Adipocyte (in vitro differentiated cells): ENCODE results near the gene SOBP.
"Not testable (repeated sequence)": the region's sequence is repeated elsewhere in the genome, so short reads cannot be mapped to it uniquely, and the experiment has no call there.

Source experiments
- DNase-seq: peaks from one replicate; pipeline ENCODE4 v3.0.0-alpha.2; 2015; ENCODE audit warnings: low read depth
- H3K27me3 ChIP-seq: replicated peaks from 2 replicates; pipeline ENCODE4 v1.7.0; 2013; ENCODE audit warnings: mild to moderate bottlenecking, low read length, moderate library complexity; ENCODE audit not compliant: control insufficient read depth, insufficient read depth
- H3K36me3 ChIP-seq: 2 replicates; pipeline ENCODE4 v1.7.0; 2013; ENCODE audit warnings: low read length, mild to moderate bottlenecking, moderate library complexity; ENCODE audit not compliant: control insufficient read depth, insufficient read depth, severe bottlenecking
- H3K4me1 ChIP-seq: 2 replicates; pipeline ENCODE4 v1.7.0; 2013; ENCODE audit warnings: mild to moderate bottlenecking, low read length, moderate library complexity; ENCODE audit not compliant: control insufficient read depth, insufficient read depth
- H3K4me3 ChIP-seq: 2 replicates; pipeline ENCODE4 v1.7.0; 2013; ENCODE audit warnings: mild to moderate bottlenecking, low read length, moderate library complexity
- H3K9ac ChIP-seq: 2 replicates; pipeline ENCODE4 v1.7.0; 2013; ENCODE audit warnings: mild to moderate bottlenecking, low read length, moderate library complexity
- H3K9me3 ChIP-seq: 2 replicates; pipeline ENCODE4 v1.7.0; 2013; ENCODE audit warnings: mild to moderate bottlenecking, low read length, moderate library complexity; ENCODE audit not compliant: control insufficient read depth

SOBP gene

GRCh38 chr6:107460083-107460631, 29.8 kb upstream of the SOBP start:
- Histone ChIP-seq H3K27me3 (no peaks in the 10 kb centered on the region), H3K4me3 (peak overlapping the region; percentile 93), H3K4me1 (peaks cover 10% of the 10 kb centered on the region), H3K36me3 (no peaks in the 10 kb centered on the region), H3K9me3 (no peaks in the 10 kb centered on the region), H3K9ac (peak overlapping the region; percentile 95)
- no peak for DNase-seq

- peaks cover 4% of the 10 kb centered on the region for H3K4me1 ChIP-seq
- no peak overlapping the region for H3K9ac ChIP-seq
- H3K27me3 ChIP-seq: no peaks in the 10 kb centered on the region
- H3K4me3 ChIP-seq: no peak overlapping the region
- H3K9me3 ChIP-seq: no peaks in the 10 kb centered on the region
- DNase-seq: no peak
- no peaks in the 10 kb centered on the region for H3K36me3 ChIP-seq
Observed at GRCh38 chr6:107466062-107466461, 23.9 kb upstream of the SOBP start.

- Histone ChIP-seq H3K9me3 (no peaks in the 10 kb centered on the region), H3K4me3 (no peak overlapping the region), H3K36me3 (no peaks in the 10 kb centered on the region), H3K9ac (no peak overlapping the region), H3K27me3 (no peaks in the 10 kb centered on the region), H3K4me1 (no peaks in the 10 kb centered on the region)
- no peak for DNase-seq
Observed at GRCh38 chr6:107470364-107470763, 19.6 kb upstream of the SOBP start.

- no peak for DNase-seq
- Histone ChIP-seq H3K9ac (no peak overlapping the region), H3K4me3 (no peak overlapping the region), H3K27me3 (no peaks in the 10 kb centered on the region), H3K9me3 (no peaks in the 10 kb centered on the region), H3K4me1 (no peaks in the 10 kb centered on the region), H3K36me3 (no peaks in the 10 kb centered on the region)
Observed at GRCh38 chr6:107473660-107474059, 16.3 kb upstream of the SOBP start.

GRCh38 chr6:107475360-107475759, 14.6 kb upstream of the SOBP start:
- H3K4me1 ChIP-seq, H3K9me3 ChIP-seq, H3K9ac ChIP-seq, DNase-seq, H3K36me3 ChIP-seq, H3K27me3 ChIP-seq, H3K4me3 ChIP-seq: not testable (repeated sequence)

GRCh38 chr6:107475826-107476225, 14.1 kb upstream of the SOBP start:
- not testable (repeated sequence) for H3K9ac ChIP-seq, H3K27me3 ChIP-seq, H3K9me3 ChIP-seq, H3K36me3 ChIP-seq, H3K4me1 ChIP-seq, DNase-seq, H3K4me3 ChIP-seq

- Histone ChIP-seq H3K9ac (no peak overlapping the region), H3K4me3 (no peak overlapping the region), H3K9me3 (no peaks in the 10 kb centered on the region), H3K4me1 (no peaks in the 10 kb centered on the region), H3K36me3 (no peaks in the 10 kb centered on the region), H3K27me3 (no peaks in the 10 kb centered on the region)
- DNase-seq: no peak
Observed at GRCh38 chr6:107479089-107479690, 10.7 kb upstream of the SOBP start.

GRCh38 chr6:107485157-107485556, 4.8 kb upstream of the SOBP start:
- Histone ChIP-seq H3K4me1 (peaks cover 8% of the 10 kb centered on the region), H3K9ac (no peak overlapping the region), H3K9me3 (no peaks in the 10 kb centered on the region), H3K4me3 (no peak overlapping the region), H3K27me3 (no peaks in the 10 kb centered on the region), H3K36me3 (no peaks in the 10 kb centered on the region)
- no peak for DNase-seq

- H3K36me3 ChIP-seq: no peaks in the 10 kb centered on the region
- DNase-seq: no peak
- H3K27me3 ChIP-seq: no peaks in the 10 kb centered on the region
- peak overlapping the region; percentile 83 for H3K9ac ChIP-seq
- peaks cover 27% of the 10 kb centered on the region for H3K4me1 ChIP-seq
- no peaks in the 10 kb centered on the region for H3K9me3 ChIP-seq
- peak overlapping the region; percentile 93 for H3K4me3 ChIP-seq
Observed at GRCh38 chr6:107488174-107488874, 1.6 kb upstream of the SOBP start.

GRCh38 chr6:107488875-107489635, 862 bp upstream of the SOBP start:
- DNase-seq: peak; percentile 49

GRCh38 chr6:107490566-107491137, 735 bp downstream of the SOBP start:
- no peaks in the 10 kb centered on the region for H3K27me3 ChIP-seq
- peaks cover 50% of the 10 kb centered on the region for H3K4me1 ChIP-seq
- H3K4me3 ChIP-seq: peak overlapping the region; percentile 96
- DNase-seq: no peak
- no peaks in the 10 kb centered on the region for H3K9me3 ChIP-seq
- peak overlapping the region; percentile 87 for H3K9ac ChIP-seq
- H3K36me3 ChIP-seq: no peaks in the 10 kb centered on the region

More at GRCh38 chr6:107488875-107489635, 862 bp upstream of the SOBP start:
- Histone ChIP-seq H3K4me1 (peaks cover 34% of the 10 kb centered on the region), H3K36me3 (no peaks in the 10 kb centered on the region), H3K9ac (peak overlapping the region; percentile 83), H3K27me3 (no peaks in the 10 kb centered on the region), H3K9me3 (no peaks in the 10 kb centered on the region), H3K4me3 (peak overlapping the region; percentile 93)
